Measurements from ENCODE around the gene CBFA2T3.

Gene CBFA2T3

DNA sequence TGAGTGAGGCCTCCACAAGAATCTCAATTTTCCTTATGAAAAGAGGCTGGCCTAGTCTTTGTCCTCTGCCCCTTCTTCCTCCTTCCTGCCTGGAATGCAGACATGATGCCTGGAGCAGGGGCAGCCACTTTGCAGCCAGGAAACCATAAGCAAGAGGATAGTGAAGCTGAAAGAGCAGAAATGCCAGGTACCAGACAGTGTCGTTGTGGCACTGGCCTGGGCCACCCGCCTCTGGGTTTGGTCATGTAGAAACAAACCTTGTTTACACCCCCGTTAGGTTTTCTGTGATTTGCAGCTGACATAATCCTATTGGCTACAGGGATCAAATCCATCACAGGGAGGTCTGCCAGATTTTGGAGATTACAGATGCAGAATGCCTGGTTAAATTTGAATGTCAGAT is 16.5 kb downstream of the CBFA2T3 start:
- H4K20me1 ChIP-seq (ENCODE audit: insufficient read depth, low read length, poor library complexity, severe bottlenecking), result peaks cover 73% of the 10 kb centered on the region
- no peaks in the 10 kb centered on the region for H3K9me3 ChIP-seq (ENCODE audit: insufficient read depth, low read depth, low read length)
- H3F3A ChIP-seq (ENCODE audit: low read depth), result no peaks in the 10 kb centered on the region
- no peaks in the 10 kb centered on the region for H3K9me2 ChIP-seq (replicated peaks; ENCODE audit: low read depth, low read length)
- peaks cover 40% of the 10 kb centered on the region; the same call in 1 of the 2 replicates for H3K36me3 ChIP-seq (ENCODE audit: insufficient read depth, low read length)
- TF ChIP-seq EZH2phosphoT487 (IDR thresholded peaks at IDR 0.05; ENCODE audit: borderline replicate concordance), result no peak
- TF ChIP-seq, protein P1, sequence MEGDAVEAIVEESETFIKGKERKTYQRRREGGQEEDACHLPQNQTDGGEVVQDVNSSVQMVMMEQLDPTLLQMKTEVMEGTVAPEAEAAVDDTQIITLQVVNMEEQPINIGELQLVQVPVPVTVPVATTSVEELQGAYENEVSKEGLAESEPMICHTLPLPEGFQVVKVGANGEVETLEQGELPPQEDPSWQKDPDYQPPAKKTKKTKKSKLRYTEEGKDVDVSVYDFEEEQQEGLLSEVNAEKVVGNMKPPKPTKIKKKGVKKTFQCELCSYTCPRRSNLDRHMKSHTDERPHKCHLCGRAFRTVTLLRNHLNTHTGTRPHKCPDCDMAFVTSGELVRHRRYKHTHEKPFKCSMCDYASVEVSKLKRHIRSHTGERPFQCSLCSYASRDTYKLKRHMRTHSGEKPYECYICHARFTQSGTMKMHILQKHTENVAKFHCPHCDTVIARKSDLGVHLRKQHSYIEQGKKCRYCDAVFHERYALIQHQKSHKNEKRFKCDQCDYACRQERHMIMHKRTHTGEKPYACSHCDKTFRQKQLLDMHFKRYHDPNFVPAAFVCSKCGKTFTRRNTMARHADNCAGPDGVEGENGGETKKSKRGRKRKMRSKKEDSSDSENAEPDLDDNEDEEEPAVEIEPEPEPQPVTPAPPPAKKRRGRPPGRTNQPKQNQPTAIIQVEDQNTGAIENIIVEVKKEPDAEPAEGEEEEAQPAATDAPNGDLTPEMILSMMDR (conservative IDR thresholded peaks at IDR 0.05; ENCODE audit: low read length), result no peak
- no peak overlapping the region for H2AFZ ChIP-seq (ENCODE audit: low read length)
- H3K4me3 ChIP-seq (ENCODE audit: low read length, poor library complexity, severe bottlenecking), result no peak overlapping the region
- no peak overlapping the region for H3K9ac ChIP-seq (ENCODE audit: low read depth, low read length, poor library complexity, severe bottlenecking)
- H3K79me2 ChIP-seq (ENCODE audit: insufficient read depth, low read length), result peaks cover 92% of the 10 kb centered on the region
- H3K4me1 ChIP-seq (ENCODE audit: insufficient read depth, low read length, poor library complexity, severe bottlenecking), result no peaks in the 10 kb centered on the region
- H3K27me3 ChIP-seq (ENCODE audit: insufficient read depth, low read length, poor library complexity, severe bottlenecking), result no peaks in the 10 kb centered on the region
- H3K4me2 ChIP-seq (ENCODE audit: low read depth, low read length, poor library complexity, severe bottlenecking), result no peak overlapping the region

DNA sequence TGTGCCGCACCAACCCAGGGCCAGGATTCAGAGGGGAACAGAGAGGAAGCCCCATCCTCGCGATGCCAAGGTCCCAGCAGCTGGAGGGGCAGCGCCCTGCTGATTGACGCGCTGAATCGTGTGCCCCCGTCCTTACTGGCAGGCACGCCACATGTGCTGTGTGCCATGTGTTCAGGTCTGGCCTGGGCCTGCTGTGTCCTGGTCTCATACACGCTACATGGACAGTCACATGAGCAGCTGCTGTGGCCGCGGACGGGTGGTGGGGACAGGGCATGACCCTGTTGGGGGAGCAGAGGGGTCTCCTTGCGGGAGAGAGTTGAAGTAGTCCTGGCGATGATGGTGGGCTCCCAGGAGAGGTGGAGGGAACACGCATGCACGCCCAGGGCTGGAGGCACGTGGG is 18.0 kb downstream of the CBFA2T3 start:
- Histone ChIP-seq H2AFZ (ENCODE audit: low read length) (no peak overlapping the region), H3K79me2 (ENCODE audit: insufficient read depth, low read length) (peaks cover 80% of the 10 kb centered on the region), H3K4me2 (ENCODE audit: low read depth, low read length, poor library complexity, severe bottlenecking) (no peak overlapping the region), H3F3A (ENCODE audit: low read depth) (no peaks in the 10 kb centered on the region), H3K27me3 (ENCODE audit: insufficient read depth, low read length, poor library complexity, severe bottlenecking) (no peaks in the 10 kb centered on the region), H3K9me2 (replicated peaks; ENCODE audit: low read depth, low read length) (no peaks in the 10 kb centered on the region), H4K20me1 (ENCODE audit: insufficient read depth, low read length, poor library complexity, severe bottlenecking) (peaks cover 65% of the 10 kb centered on the region), H3K9me3 (ENCODE audit: insufficient read depth, low read depth, low read length) (no peaks in the 10 kb centered on the region), H3K4me1 (ENCODE audit: insufficient read depth, low read length, poor library complexity, severe bottlenecking) (no peaks in the 10 kb centered on the region), H3K4me3 (ENCODE audit: low read length, poor library complexity, severe bottlenecking) (no peak overlapping the region), H3K9ac (ENCODE audit: low read depth, low read length, poor library complexity, severe bottlenecking) (no peak overlapping the region), H3K36me3 (ENCODE audit: insufficient read depth, low read length) (peaks cover 35% of the 10 kb centered on the region; the same call in 1 of the 2 replicates)
- TF ChIP-seq, protein P1 (conservative IDR thresholded peaks at IDR 0.05; ENCODE audit: low read length), result no peak
- no peak for TF ChIP-seq EZH2phosphoT487 (IDR thresholded peaks at IDR 0.05; ENCODE audit: borderline replicate concordance)

DNA sequence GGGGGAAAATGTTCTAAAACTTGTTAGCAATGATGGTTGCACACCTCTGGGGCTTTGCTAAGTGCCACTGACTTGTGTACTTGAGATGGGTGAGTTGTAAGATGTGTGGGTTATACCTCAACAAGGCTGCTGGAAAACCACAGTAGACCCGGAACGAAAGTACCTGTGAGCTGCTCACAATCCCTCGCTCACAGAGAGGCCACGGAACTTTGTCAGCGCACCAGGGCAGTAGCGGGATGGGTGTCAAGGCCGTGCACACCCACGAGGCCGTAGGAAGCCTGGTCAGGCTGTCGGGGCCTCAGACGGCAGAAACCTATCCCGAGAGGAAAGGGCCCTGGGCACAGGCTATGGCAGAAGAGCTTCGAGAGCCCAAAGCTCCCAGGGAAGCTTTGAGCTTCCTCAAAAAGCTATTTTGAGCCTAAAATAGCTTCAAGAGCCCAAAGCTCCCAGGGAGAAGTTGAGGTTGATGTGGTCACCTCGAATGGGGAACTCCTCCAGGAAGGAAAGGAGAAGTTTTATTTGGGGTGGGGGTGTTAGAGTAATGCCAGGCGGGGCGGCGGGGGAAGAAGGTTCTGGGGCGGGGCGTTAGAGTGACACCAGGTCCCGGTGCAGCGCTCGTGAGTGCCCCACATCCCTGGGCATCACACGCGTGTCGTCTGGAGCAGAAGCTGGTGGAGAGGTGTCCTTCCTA is 19.0 kb downstream of the CBFA2T3 start:
- Histone ChIP-seq H3K9ac (ENCODE audit: low read depth, low read length, poor library complexity, severe bottlenecking) (no peak overlapping the region), H3K4me3 (ENCODE audit: low read length, poor library complexity, severe bottlenecking) (no peak overlapping the region), H3K36me3 (ENCODE audit: insufficient read depth, low read length) (peaks cover 28% of the 10 kb centered on the region; the same call in 1 of the 2 replicates), H3K9me2 (replicated peaks; ENCODE audit: low read depth, low read length) (no peaks in the 10 kb centered on the region), H3K27me3 (ENCODE audit: insufficient read depth, low read length, poor library complexity, severe bottlenecking) (no peaks in the 10 kb centered on the region), H3K9me3 (ENCODE audit: insufficient read depth, low read depth, low read length) (no peaks in the 10 kb centered on the region), H4K20me1 (ENCODE audit: insufficient read depth, low read length, poor library complexity, severe bottlenecking) (peaks cover 64% of the 10 kb centered on the region), H3F3A (ENCODE audit: low read depth) (no peaks in the 10 kb centered on the region), H2AFZ (ENCODE audit: low read length) (no peak overlapping the region), H3K79me2 (ENCODE audit: insufficient read depth, low read length) (peaks cover 81% of the 10 kb centered on the region), H3K4me1 (ENCODE audit: insufficient read depth, low read length, poor library complexity, severe bottlenecking) (no peaks in the 10 kb centered on the region), H3K4me2 (ENCODE audit: low read depth, low read length, poor library complexity, severe bottlenecking) (no peak overlapping the region)
- TF ChIP-seq, protein P1 (conservative IDR thresholded peaks at IDR 0.05; ENCODE audit: low read length), result no peak
- TF ChIP-seq EZH2phosphoT487 (IDR thresholded peaks at IDR 0.05; ENCODE audit: borderline replicate concordance), result no peak

Data from Loucy (cell line).